Heart left ventricle (tissue), 13 donors: ENCODE measurements around the gene LCE7A.

ENCODE experiments used
- POLR2A ChIP-seq, 2 donors: fragments of 450-650 bp; IDR thresholded peaks; one replicate each; pipeline ENCODE4 v1.6.1; 2017; ENCODE audit warnings: antibody characterized with exemption in 2 of 2, mild to moderate bottlenecking in 2 of 2, moderate library complexity in 2 of 2
- TF ChIP-seq, protein P1 (sequence below), 12 donors: fragments of 200-600 bp; sonication (generic) in 4 of 12; IDR thresholded peaks; one replicate each; pipeline versions ENCODE4 v1.5.0 to v1.8.0; 2018 to 2022; ENCODE audit warnings: antibody characterized with exemption in 12 of 12, mild to moderate bottlenecking in 5 of 12
- donor health status: ischemic (EF 13 %, LVEDD 7.1; RV severe dilation, severe dysfunction).
- donor health status: DM: no; HTN: yes; CAD: no.
- donor health status: DM: no; HTN: no; CAD: no.
- donor health status: ischemic (EF 25% LVEDD 6.9; RV normal size, moderate dysfunction).
- donor health status: ischemic (EF 25% LVEDD 5.7; RV mildly dilated, moderate dysfunction).
- donor health status: ischemic (EF 35%, LVEDD 5.7; RV mildly dilated, moderate dysfunction).
- donor health status: nonischemic (EF 11% LVEDD 7.7; RV severe dilation, severe dysfunction).
- donor health status: DM: yes; HTN: yes; CAD: no.
- donor health status: PGD.
- donor health status: ischemic (EF 29% LVEDD 5.4; RV normal size, mild dysfunction).
- donor health status: nonischemic (EF 23%, LVEDD 6.1; RV moderate dilation, normal function).

DNA sequence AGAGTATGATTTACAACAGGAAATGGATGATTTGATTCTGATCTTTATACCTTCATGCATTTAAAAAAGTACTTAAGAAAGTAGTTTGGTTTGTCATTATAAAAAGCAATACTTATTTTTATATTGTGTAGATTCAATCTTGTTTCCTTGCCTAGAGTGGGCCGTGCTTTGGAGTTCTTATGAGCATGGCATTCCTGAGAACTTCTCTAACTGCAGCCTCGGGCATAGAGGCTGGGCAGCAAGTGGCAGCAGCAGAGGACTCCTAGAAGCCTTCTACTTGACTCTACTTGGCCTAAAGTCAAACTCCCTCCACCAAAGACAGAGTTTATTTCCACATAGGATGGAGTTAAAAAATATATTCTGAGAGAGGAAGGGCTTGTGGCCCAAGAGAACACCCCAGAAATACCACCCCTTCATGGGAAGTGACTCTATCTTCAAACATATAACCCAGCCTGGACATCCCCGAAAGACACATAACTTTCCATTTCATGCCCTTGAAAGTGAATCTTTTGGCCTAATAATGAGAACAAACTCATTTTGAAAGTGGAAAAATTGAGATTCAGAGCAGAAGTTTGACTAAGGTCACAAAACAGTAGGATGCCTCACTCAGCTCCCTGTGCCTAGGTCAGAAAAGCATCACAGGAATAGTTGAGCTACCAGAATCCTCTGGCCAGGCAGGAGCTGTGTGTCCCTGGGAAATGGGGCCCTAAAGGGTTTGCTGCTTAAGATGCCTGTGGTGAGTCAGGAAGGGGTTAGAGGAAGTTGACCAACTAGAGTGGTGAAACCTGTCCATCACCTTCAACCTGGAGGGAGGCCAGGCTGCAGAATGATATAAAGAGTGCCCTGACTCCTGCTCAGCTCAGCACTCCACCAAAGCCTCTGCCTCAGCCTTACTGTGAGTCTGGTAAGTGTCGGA lies 48.1 kb downstream of the LCE7A start, which contains the start of gene IVL:
- TF ChIP-seq, protein P1, sequence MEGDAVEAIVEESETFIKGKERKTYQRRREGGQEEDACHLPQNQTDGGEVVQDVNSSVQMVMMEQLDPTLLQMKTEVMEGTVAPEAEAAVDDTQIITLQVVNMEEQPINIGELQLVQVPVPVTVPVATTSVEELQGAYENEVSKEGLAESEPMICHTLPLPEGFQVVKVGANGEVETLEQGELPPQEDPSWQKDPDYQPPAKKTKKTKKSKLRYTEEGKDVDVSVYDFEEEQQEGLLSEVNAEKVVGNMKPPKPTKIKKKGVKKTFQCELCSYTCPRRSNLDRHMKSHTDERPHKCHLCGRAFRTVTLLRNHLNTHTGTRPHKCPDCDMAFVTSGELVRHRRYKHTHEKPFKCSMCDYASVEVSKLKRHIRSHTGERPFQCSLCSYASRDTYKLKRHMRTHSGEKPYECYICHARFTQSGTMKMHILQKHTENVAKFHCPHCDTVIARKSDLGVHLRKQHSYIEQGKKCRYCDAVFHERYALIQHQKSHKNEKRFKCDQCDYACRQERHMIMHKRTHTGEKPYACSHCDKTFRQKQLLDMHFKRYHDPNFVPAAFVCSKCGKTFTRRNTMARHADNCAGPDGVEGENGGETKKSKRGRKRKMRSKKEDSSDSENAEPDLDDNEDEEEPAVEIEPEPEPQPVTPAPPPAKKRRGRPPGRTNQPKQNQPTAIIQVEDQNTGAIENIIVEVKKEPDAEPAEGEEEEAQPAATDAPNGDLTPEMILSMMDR (IDR thresholded peaks at IDR 0.05), result no peak
- no peak for TF ChIP-seq POLR2A (IDR thresholded peaks at IDR 0.05)
